Peyer's patch (tissue), 4 donors: ENCODE data around the gene RFXANK. TPM values are rescaled to one million over a fixed set of nuclear protein-coding genes. Genes with fewer than 3 reads are reported as not detected.

ENCODE experiments used
- DNase-seq, 3 donors: peaks; one replicate each; pipeline ENCODE4 v3.0.0-alpha.2; 2017 to 2019
- H3K27ac ChIP-seq, 4 donors: fragments of 200-600 bp; sonication (generic); one replicate each; pipeline ENCODE4 v1.5.1; 2016 to 2019
- H3K27me3 ChIP-seq, 2 donors: fragments of 200-600 bp; sonication (generic); one replicate each; pipeline ENCODE4 v1.5.1; 2019
- H3K36me3 ChIP-seq, 3 donors: fragments of 200-600 bp; sonication (generic); one replicate each; pipeline ENCODE4 v1.5.1; 2016 to 2019
- H3K4me1 ChIP-seq, 4 donors: fragments of 200-600 bp; sonication (generic); one replicate each; pipeline ENCODE4 v1.5.1; 2016 to 2019
- H3K4me3 ChIP-seq, 4 donors: fragments of 200-600 bp; sonication (generic); 1 replicate in 3 of 4; 2 replicates in 1 of 4; pipeline ENCODE4 v1.5.1; 2016 to 2019; ENCODE audit warnings: mild to moderate bottlenecking in 1 of 4
- H3K9me3 ChIP-seq, 4 donors: fragments of 200-600 bp; sonication (generic); one replicate each; pipeline ENCODE4 v1.5.1; 2016 to 2019; ENCODE audit warnings: mild to moderate bottlenecking in 1 of 4
- POLR2A ChIP-seq, 2 donors: fragments of 450-650 bp; IDR thresholded peaks; one replicate each; pipeline ENCODE4 v1.5.1; 2017; ENCODE audit warnings: antibody characterized with exemption in 2 of 2, mild to moderate bottlenecking in 2 of 2, moderate library complexity in 2 of 2
- total RNA-seq, 4 donors: library from RNA; depleted of rRNA; stranded (reverse); fragments of >200 nt; gene quantifications; one replicate each; pipeline ENCODE4 v1.1.0, GENCODE V29; 2016
- TF ChIP-seq, protein P1 (sequence below), 6 experiments: fragments of 450-650 bp in 4 of 6; fragments of 200-600 bp in 2 of 6; sonication (generic) in 1 of 6; IDR thresholded peaks; one replicate each; pipeline ENCODE4 v1.5.1; 2017 to 2019; ENCODE audit warnings: antibody characterized with exemption in 6 of 6, mild to moderate bottlenecking in 3 of 6, moderate library complexity in 1 of 6

RFXANK gene
- total RNA-seq, 4 donors from 2014 or later: 18.2 to 75.1 (median 51.9) TPM

DNA sequence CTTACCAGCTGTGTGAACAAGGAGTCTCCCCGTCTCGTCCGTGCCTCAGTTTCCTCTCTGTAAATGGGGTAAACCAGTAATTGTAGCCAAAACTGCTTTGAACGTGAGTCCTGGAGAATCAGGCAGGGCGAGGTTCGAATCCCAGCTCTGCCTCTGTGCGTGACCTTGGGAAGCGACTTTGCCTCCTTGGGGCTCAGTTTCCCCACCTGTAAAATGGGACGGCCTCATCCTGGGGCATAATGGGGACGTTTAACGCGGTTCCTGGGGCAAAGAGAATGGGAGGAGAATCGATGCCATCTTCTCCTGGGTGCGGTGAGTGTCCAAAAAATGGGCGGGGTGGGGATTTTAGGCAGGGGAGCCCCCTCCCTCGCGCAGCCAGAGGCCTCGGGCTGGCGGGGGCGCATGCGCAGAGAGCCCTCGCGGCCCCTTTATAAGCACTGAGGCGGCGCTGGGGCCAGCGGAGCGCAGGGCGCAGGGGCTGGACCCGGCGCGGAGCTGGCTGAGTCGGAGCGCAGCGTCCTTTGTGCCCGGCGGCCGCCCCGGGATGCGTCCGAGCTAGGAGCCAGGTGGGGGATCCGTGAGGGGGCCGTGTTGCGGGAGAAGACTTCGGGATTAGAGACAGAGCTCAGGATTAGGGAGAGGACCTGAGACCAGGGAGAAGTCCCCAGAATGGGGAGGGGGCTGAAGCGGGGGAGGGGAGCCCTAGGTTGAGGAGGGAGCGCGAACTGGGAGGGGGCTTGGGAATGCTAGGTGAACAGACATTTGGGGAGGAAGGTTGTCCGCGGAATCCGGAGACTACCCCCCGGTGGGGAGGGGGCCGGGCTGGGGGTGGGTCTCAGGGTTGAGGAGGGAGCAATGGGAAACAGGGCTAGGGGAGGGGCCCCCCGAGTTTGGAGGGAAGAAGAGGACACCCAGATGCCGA lies 19.7 kb downstream of the RFXANK start, which contains the start of gene NCAN:
Gene NCAN, plus strand, starts transcription at position 460 of the 922 bp plus-strand sequence. CDS start 4,996 bp downstream, outside the sequence.
- Histone ChIP-seq H3K36me3 (no peaks in the 10 kb centered on the region), H3K27ac (no peak within 1 kb of the TSS), H3K27me3 (peaks cover 0 to 24% of the 10 kb centered on the region in 2 donors), H3K9me3 (no peaks in the 10 kb centered on the region), H3K4me1 (no peaks in the 10 kb centered on the region), H3K4me3 (no peak within 1 kb of the TSS)
- TF ChIP-seq POLR2A (IDR thresholded peaks at IDR 0.05): no peak
- TF ChIP-seq, protein P1, sequence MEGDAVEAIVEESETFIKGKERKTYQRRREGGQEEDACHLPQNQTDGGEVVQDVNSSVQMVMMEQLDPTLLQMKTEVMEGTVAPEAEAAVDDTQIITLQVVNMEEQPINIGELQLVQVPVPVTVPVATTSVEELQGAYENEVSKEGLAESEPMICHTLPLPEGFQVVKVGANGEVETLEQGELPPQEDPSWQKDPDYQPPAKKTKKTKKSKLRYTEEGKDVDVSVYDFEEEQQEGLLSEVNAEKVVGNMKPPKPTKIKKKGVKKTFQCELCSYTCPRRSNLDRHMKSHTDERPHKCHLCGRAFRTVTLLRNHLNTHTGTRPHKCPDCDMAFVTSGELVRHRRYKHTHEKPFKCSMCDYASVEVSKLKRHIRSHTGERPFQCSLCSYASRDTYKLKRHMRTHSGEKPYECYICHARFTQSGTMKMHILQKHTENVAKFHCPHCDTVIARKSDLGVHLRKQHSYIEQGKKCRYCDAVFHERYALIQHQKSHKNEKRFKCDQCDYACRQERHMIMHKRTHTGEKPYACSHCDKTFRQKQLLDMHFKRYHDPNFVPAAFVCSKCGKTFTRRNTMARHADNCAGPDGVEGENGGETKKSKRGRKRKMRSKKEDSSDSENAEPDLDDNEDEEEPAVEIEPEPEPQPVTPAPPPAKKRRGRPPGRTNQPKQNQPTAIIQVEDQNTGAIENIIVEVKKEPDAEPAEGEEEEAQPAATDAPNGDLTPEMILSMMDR (IDR thresholded peaks at IDR 0.05): no peak
- DNase-seq: no peak

DNA sequence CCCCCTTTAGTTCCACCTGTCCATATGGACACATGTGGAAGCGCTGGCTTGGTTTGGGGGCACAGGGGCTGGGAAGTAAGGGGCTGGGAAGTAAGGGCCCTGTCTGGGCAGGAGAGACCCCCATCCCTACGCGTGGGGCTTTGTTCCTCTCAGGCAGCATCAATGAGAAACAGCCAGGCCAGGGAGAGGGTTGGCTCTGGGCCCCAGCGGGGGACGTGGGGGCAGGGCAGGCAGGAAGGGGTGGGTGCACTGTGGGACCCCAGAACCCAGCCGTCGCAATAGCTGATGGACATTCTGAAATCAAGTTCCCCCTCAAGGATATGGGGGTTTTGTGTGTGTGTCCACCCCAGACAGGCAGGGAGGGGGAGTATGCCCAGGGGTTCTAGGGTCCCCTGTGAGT lies 20.9 kb downstream of the RFXANK start:
- Histone ChIP-seq H3K4me1 (no peaks in the 10 kb centered on the region), H3K27me3 (peaks cover 0 to 24% of the 10 kb centered on the region in 2 donors), H3K27ac (no peak overlapping the region), H3K36me3 (no peaks in the 10 kb centered on the region), H3K4me3 (no peak overlapping the region), H3K9me3 (no peaks in the 10 kb centered on the region)
- TF ChIP-seq POLR2A (IDR thresholded peaks at IDR 0.05): no peak
- TF ChIP-seq, protein P1 (IDR thresholded peaks at IDR 0.05): no peak
- DNase-seq: no peak

DNA sequence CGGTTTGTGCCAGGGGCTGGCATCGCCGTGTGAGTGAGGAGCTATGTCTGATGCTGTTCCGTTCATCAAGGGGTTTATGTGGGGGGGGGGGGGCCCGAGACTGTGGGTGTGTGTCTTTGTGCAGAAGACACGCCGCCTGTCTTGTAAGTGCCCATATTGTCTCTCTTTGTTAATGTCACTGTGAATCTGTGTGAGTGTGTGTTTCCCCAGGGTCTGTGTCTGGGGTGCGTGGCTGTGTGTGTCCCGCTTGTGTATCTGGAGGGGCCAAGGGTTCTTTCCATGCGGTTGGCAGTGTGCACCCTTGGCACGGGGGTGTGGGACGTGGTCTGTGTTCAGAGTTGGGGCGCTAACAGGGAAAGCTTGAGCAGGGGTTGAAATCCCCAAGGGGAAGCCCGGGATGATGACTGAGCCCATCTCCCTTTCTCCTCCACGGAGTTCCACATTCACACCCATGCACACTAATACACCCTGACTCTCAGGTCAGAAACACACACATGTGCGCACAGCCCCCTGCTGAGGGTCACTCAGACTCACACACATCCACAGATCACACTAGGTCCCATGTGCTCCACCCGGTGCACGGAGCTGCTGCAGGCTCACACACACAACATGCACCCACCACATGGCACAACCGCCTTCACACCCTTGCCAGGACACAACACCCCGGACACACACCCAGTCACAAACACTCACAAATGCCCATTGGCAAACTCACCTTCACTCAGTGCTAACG lies 21.5 kb downstream of the RFXANK start:
- Histone ChIP-seq H3K27me3 (peaks cover 0 to 24% of the 10 kb centered on the region in 2 donors), H3K9me3 (no peaks in the 10 kb centered on the region), H3K4me3 (no peak overlapping the region), H3K4me1 (no peaks in the 10 kb centered on the region), H3K36me3 (no peaks in the 10 kb centered on the region), H3K27ac (no peak overlapping the region)
- DNase-seq: no peak
- no peak for TF ChIP-seq POLR2A (IDR thresholded peaks at IDR 0.05)

DNA sequence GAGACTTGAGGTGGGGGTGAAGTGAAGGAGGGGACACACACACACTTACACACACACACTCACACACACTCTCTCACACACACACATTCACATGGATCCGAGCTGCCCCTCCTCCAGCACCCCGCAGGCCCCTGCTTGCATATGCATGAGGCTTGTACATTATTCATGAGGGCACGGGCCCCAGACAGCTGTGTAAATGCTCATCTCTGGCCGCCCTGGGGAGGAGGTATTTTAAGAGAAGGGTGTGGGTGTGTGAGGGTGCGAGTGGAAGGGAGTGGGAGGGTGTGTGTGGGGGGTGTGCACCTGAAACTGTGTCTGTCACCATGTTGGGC lies 22.1 kb downstream of the RFXANK start:
- TF ChIP-seq, protein P1 (IDR thresholded peaks at IDR 0.05): no peak
- no peak for TF ChIP-seq POLR2A (IDR thresholded peaks at IDR 0.05)
- Histone ChIP-seq H3K36me3 (no peaks in the 10 kb centered on the region), H3K27me3 (peaks cover 0 to 24% of the 10 kb centered on the region in 2 donors), H3K27ac (no peak overlapping the region), H3K4me1 (no peaks in the 10 kb centered on the region), H3K9me3 (no peaks in the 10 kb centered on the region), H3K4me3 (no peak overlapping the region)
- DNase-seq: no peak

DNA sequence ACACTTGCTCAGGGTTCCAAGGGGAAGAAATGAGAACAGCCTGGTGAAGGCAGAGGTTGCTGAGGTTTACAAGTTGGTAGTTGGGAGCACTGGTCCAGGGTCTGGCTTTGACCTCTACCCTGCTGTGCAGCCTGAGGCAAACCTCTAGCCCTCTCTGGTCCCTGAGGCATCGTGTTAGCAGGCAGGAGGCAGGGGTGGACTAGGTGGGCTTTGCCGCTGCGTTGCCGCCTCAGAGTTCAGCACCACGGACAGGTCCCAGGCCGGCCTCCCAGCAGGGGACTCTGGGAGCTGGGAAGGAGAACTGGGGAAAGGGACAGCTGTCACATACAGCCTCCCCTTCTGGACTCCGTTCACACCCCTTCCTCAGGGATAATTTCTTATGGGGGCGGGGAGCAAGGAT lies 22.8 kb downstream of the RFXANK start:
- Histone ChIP-seq H3K27ac (no peak overlapping the region), H3K36me3 (no peaks in the 10 kb centered on the region), H3K4me1 (no peaks in the 10 kb centered on the region), H3K4me3 (no peak overlapping the region), H3K9me3 (no peaks in the 10 kb centered on the region), H3K27me3 (peaks cover 0 to 24% of the 10 kb centered on the region in 2 donors)
- no peak for TF ChIP-seq POLR2A (IDR thresholded peaks at IDR 0.05)
- TF ChIP-seq, protein P1 (IDR thresholded peaks at IDR 0.05): no peak
- no peak for DNase-seq

DNA sequence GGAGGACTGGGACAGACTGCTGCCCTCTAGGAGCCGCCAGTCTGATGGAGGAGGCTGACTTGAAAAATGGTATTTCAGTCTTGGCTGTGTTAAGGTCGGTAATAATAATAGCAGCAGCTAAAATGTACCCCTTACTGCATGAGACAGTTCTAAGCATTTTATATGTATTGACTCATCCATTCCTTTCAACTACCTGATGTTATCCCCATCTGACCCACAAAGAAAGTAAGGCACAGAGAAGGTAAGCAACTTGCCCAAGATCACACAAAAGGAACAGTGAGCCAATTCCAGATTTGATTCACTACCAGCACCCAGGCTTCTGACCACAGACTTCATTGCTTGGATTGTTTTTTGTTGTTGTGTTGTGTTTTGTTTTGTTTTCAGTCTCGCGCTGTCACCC lies 23.7 kb downstream of the RFXANK start:
- Histone ChIP-seq H3K9me3 (no peaks in the 10 kb centered on the region), H3K27me3 (peaks cover 0 to 24% of the 10 kb centered on the region in 2 donors), H3K27ac (no peak overlapping the region), H3K4me3 (no peak overlapping the region), H3K4me1 (no peaks in the 10 kb centered on the region), H3K36me3 (no peaks in the 10 kb centered on the region)
- no peak for DNase-seq
- TF ChIP-seq, protein P1 (IDR thresholded peaks at IDR 0.05): no peak
- no peak for TF ChIP-seq POLR2A (IDR thresholded peaks at IDR 0.05)
